ENCODE measurements around the gene SMIM30.
"Not testable (repeated sequence)": the region's sequence is repeated elsewhere in the genome, so short reads cannot be mapped to it uniquely, and the experiment has no call there.

The SMIM30 gene, protein sequence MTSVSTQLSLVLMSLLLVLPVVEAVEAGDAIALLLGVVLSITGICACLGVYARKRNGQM

DNA sequence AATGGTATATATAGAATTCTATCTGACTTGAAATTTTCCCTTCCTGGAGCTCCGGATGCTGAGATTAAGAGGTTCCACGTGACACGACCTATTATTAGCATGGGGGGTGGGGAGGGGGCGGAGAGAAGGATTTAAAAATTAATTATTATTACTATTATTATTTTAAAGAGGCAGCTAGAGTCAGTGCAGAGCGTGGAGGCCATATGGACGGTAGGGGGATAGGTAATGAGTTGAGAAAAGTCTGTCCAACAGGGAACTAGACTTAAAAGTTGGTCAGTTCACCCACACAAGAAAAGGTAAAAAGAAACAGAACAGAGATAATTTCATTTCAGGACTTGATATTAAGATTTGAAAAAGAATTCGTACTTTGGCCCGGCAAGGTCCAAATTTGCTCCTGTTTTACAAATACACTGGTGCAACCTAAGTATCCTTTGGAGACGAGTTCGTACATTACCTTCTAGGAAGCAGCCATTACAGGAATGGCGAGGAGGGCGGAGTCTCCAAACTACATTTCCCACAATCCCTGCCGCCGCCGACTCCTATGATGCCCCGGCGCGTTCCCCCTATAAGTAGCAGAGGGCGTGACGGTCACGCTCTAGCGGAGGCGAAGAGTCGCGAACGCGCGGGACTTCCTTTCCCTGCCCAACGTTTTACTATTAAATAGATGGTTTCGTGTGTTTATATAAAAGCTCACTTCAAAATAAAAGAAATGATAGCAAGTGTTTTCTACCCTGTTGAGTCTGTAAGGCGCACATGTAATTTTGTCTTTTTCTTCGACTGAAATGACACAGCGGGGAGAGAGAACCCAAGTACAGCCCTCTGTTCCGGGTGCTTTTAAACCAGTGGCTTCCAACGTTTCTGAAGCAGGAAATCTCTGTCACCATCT, at the start of gene SMIM30:
TSS of gene SMIM30 (minus strand) at position 481 of the 886 bp plus-strand sequence. CDS start 976 bp downstream, outside the sequence.
- DNase-seq (ENCODE audit: low read depth in 2 of 2), result peak; percentile 73 to 80

DNA sequence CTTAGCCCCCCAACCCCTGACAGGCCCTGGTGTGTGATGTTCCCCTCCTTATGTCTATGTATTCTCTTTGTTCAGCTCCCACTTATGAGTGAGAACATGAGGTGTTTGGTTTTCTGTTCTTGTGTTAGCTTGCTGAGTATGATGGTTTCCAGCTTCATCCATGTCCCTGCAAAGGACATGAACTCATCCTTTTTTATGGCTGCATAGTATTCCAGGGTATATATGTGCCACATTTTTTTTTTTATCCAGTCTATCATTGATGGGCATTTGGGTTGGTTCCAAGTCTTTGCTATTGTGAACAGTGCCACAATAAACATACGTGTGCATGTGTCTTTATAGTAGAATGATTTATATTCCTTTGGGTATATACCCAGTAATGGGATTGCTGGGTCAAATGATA, 47.8 kb upstream of the SMIM30 start:
- not testable (repeated sequence) for DNase-seq (ENCODE audit: low read depth in 2 of 2)

DNA sequence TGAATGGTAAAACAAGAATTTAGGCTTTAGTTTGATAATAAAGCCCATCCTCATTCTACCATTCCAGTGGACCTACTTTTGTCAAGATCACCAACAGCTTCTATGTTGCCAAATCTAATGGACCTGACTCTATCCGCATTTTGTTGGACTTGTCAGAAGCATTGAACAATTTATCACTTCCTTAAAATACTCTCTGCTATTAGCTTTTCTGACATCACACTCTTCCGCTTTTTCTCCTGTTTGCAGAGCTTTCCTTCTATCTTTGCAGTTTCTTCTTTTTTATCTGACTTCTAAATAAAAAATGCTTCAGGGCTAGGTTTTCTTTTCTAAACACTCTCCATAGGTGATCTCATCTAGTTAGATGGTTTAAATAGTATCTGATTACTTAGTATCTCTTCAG, 42.7 kb upstream of the SMIM30 start:
- DNase-seq (ENCODE audit: low read depth in 2 of 2), result no peak

DNA sequence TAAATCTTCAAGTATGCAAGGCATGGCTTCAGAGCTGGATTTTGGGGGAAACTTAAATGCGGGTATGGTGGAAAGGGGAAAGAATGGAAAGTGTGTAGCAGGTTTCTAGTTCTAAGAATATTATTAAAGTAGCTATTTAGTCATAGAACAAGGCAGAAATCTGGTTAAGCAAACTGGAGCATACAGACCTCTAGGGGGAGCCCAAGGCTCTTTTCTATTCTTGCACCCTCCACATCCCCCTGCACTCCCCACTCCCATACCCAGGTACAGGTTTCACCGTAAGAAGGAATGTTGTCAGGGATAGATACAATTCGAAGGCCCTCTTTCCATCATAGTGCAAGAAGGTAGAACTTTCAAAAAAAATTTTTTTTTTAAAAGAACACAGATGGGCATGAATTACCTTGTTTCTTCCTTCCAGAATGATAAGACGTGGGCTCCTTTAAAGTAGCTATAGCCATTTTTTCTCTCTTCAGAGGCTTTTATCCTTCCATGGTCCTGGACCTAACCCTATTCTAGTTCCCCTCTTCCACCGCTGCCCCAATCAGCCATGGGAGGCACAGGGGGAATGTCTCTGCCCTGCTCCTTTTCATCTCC, 41.5 kb upstream of the SMIM30 start:
- no peak for DNase-seq (ENCODE audit: low read depth in 2 of 2)

DNA sequence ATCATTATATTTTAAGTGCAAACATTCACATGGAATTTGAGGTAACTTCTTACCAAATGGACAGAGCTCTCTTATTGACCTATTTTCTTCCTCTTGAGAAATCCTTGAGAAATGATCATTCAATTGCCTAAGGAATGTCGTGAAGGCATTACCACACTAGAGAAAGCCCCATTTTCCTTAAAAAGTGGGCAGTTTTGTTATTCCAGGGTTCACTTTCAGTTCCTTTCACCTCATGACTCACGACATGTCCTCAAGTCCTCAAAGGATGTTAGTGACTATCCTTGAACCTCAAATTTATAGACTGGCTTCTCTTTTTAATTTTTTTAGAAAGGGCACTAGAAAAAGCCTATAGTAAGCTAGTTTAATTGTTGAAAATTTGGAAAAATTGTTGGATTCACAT, 40.4 kb upstream of the SMIM30 start:
- no peak for DNase-seq (ENCODE audit: low read depth in 2 of 2)

DNA sequence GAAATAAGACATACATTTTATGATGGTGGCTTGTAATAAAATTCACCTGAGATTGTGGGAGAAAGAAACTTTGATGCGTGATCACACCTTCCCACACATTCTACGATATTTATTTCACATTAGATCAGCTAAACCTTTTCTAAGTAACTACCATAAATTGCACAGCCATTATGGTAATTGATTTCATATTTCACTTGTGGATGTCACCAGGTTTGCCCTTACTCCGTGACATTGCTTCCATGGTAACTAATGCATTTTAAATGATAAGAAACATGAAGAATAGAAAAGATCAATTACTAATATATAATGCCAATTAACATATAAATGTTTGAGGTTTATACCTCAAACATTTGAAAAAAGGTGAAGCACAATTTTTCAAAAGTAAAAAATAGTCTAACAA, 35.8 kb upstream of the SMIM30 start:
- no peak for DNase-seq (ENCODE audit: low read depth in 2 of 2)

DNA sequence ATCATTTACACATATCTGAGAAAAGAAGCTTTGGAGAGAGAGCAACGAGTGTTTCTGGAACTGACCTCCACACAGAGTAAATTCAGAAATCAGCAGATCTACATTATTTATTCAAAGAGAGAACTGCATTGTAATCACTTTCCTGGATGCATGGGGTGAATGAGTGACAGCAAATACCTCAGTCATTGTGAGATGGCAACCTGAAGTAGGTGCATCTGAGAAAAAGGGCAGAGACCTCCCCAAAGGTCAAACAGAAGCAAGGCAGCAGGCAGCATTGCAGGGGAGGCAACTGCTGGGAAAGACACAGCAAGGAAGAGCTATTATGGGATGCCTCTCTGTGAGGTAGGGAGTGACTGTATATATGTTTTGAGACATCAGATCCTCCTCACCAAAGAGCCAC, 26.5 kb upstream of the SMIM30 start:
- DNase-seq (ENCODE audit: low read depth in 2 of 2), result no peak

DNA sequence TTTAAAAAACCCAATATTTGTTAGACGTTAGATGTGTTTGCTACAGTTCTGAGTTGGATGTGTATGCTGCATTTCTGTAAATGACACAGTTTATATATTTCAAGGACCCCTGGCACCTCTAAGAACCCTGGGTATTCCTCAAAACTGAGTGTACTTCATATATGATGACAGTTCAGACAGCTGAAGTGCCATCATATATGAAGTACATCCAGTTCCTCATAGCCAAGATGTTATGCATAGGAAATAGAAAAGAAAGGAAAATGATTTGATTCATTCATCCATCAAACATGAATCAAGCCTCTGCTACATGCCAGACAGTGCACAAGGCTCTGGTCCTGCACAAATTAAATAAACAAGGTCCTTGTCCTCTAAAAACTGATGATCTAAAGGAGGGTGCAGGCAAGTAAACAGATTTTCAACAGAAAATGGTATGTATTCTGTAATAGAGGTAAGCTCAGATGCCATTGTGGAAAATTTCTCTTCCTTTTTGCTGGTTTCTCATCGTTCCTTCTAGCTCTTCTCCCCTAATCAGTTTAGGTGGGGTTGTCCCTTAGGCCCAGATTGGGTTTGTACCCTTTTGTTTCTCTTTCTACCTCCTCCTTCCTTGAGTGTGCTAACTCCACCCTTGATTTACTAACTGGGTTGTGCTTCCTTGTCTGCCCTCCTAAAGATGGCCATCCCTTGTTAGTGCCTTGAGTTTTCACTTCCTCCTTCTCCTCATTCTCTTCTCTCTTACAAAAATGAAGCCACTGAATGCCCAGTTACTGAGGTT, 25.3 kb upstream of the SMIM30 start:
- DNase-seq (ENCODE audit: low read depth in 2 of 2), result no peak

DNA sequence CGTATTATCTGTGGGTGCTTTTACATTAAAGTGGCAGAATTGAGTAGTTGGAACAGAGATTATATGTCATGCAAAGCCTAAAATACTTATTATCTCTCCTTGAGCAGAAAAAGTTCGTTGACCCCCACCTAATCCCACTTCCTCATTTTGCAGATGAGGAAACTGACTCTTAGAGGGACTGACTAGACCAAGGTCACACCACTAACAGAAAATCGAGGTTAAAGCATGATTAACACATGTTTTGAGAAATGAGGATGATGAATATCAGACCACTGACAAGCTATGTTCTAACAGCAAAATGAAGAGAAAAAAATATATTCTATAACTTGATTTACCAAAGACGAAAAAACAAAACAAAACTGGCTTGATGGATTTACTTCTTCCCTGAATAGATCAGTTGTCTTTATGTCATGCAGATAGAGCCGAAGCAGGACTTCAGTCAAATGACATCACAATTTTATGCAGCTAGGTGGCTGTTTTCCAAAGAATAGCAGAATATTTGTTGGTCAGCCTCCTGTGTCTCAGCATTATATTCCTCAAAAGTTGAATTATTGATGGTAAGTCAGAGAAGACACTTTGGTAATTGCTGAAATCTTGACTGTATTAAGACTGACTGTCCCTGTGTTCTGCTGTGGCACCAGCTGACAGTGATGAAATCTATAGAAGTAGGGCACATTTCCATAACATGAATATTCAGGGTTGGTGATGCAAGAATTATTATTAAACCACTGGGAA, 24.2 kb upstream of the SMIM30 start:
- DNase-seq (ENCODE audit: low read depth in 2 of 2), result no peak

DNA sequence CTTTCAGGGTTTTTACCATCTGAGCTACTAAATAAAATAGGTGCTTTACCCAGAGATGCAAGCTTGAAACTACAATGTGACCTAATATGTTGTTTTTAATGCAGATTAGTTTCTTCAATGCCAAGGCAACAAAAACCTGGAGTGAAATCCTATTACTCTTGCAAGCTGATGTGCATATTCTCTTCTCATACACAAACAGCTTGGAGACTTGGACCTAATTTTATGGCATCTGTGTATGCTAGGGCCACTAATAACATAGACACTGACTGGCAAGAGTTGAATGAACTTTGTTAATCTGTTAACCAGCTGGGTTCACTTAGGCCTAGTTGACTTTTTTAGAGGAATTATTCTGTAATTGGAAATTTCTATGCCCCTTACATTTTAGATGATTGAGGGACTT, 23.4 kb upstream of the SMIM30 start:
- no peak for DNase-seq (ENCODE audit: low read depth in 2 of 2)

DNA sequence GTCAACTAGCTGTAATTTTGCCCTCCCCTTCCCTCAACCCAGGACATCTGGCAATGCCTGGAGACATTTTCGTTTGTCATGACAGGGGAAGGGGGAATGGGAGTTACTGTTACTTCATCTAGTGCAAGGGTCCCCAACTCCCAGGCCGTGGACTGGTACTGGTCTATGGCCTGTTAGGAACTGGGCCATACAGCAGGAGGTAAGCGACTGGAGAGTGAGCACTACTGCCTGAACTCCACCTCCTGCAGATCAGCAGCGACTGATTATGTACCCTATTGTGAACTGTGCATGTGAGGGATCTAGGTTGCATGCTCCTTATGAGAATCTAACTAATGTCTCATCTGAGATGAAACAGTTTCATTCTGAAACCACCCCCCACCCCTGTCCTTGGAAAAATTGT, 22.6 kb upstream of the SMIM30 start:
- no peak for DNase-seq (ENCODE audit: low read depth in 2 of 2)

DNA sequence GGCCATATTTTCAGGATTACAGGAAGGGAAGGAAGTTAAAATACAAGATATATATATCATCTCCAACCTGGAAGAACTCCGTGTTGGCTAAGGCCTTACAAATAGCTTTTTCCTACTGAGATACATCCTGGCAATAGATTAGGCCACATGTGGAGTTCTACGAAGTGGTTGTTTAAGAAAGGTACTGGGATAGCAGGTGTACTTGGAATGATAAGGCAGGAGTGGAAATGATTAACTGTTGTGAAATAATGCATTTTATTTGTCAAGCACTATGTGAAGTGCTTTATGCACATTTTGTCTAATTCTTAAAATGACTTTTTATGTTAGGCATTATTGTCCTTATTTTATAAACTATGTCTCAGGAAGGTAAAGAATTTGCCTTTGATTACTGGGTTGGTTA, 18.9 kb upstream of the SMIM30 start:
- DNase-seq (ENCODE audit: low read depth in 2 of 2), result no peak

DNA sequence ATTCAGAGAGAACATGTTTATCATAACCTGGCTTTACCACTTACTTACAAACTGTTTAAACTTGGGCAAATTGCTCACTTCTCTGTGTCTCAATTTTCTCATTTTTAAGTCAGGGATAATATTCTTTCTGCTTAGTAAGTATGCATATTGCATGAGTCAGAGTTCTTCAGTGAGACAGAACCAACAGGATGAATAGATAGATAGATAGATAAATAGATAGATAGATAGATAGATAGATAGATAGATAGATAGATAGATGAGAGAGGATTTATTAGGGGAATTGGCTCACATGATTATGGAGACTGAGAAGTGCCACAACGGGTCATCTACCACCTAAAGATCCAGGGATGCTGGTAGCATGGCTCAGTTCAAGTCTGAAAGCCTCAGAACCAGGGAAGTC, 15.7 kb upstream of the SMIM30 start:
- DNase-seq (ENCODE audit: low read depth in 2 of 2), result no peak

DNA sequence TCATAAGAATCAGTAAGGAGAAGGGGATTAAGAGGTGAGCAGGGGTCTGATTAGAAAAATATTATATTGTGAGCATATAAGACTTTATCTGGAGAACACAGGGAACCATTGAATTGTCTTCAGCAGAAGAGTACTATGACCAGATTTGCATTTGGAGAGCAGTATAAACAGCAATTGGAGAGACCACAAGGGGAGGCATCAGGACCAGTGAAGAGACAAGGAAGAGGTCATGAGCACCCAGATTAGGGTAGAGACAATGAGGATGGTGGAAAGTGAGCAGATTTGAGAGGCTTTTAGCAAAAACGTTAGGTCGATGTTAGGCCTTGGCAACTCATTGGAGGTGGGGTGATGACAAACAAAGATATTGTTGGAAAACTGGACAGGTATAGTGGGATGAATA, 13.0 kb upstream of the SMIM30 start:
- no peak for DNase-seq (ENCODE audit: low read depth in 2 of 2)

DNA sequence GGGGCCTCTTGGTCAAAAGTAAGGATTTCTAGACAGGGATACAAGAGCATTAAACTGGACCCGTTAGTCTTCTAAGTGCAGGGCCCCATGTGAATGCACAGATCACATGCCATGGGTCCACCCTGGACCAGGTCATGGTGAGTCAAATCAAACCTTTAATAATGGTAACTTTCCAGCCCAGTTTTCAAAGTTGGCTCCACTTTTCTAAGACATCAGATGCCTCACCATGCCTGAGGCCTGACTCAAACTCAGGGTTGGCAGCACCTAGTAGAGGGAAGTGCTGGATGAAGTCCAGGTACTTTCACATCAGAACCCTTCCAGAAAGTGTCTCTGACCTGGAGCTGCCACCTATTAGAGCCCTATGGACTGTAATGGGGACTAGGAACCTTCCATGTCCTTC, 9.7 kb upstream of the SMIM30 start:
- no peak for DNase-seq (ENCODE audit: low read depth in 2 of 2)

DNA sequence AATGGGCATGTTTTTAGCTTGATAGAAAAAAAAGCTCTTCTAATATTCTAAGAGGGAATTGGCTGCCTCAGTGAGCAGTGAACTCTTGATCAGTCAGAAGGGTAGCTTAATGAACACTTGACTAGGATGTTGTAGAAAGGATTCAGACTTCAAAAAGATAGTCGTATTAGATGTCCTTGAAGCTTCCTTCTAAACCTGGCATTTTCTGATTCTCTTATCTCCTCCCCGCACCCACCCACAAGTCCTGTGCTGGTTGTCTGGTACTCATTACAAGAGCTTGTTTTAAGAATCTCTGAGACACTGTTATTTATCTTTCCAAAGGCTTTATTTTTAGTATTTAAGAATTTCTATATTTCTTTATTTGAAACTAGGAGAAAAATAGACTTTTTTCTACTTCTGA, 7.4 kb upstream of the SMIM30 start:
- DNase-seq (ENCODE audit: low read depth in 2 of 2), result no peak

DNA sequence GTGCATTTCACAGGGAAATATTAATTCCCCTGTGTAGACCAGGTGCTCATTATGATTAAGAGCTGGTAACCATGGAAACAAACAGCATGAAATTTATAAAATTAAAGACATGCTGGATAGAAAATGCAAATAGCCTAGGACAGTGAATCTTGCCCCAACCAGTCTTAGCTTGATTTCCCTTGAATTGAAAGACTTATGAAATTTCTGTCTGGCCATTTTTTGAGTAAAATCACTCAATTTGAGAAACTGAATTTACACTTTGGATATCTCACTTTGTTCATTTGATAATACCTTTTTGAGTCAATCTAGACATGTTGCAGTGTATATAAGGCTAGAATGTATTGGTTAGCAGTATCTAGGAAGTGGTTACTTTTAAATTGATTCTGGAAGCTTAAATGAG, 4.4 kb upstream of the SMIM30 start:
- no peak for DNase-seq (ENCODE audit: low read depth in 2 of 2)

DNA sequence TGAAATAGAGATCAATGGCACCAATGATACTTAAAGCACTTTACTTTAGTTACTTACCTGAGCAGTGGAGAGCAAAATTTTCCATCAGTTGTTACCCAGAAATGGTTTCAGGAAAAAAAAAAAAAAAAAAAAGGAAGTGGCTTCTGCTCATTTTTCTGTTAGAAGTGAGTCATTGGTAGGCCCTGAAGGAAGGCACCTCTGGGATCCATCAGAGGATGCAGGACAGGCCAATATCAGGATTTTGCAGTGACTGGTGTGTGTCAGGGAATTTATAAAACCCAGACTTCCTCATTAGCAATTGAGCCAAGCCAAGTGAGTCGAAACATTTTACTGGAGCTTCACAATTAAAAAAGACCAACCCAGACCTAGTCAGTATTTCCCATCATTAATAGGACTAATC, 2.3 kb upstream of the SMIM30 start:
- no peak for DNase-seq (ENCODE audit: low read depth in 2 of 2)

DNA sequence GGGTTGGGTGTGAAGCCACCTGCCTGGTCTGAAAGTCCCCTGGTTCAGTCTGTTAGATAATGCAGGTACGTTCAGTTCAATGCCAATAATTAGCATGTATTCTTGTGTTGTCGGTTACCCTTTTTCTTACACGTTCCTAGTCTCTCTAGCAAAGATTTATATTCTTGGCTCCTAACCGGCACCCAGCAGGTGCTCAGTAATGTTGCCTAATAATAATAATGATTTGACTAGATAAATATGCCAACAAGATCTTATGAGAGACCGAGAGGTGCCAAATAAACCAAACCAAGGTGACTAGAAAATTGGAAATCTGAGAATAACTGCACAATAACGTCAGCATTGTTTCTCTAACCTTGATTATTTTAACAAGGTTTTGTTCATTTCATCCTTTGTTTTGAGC, 1.1 kb upstream of the SMIM30 start:
- no peak for DNase-seq (ENCODE audit: low read depth in 2 of 2)

DNA sequence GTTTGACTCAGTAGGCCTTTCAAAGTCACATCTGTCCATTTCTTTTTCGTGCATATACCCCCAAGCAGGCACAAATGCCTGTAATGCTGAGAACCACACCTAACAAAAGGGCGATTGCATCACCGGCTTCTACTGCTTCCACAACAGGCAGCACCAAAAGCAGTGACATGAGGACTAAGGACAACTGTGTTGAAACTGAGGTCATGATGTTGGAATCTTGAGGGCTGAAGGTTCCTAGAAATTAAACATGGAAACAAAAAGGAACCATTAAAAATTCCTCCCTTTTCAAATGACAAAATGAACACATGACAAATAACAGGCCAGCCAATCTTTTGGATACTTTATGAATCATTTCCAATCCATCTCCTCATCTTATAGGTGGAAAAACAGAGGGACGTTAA, 980 bp downstream of the SMIM30 start:
- DNase-seq (ENCODE audit: low read depth in 2 of 2), result not testable (repeated sequence)

DNA sequence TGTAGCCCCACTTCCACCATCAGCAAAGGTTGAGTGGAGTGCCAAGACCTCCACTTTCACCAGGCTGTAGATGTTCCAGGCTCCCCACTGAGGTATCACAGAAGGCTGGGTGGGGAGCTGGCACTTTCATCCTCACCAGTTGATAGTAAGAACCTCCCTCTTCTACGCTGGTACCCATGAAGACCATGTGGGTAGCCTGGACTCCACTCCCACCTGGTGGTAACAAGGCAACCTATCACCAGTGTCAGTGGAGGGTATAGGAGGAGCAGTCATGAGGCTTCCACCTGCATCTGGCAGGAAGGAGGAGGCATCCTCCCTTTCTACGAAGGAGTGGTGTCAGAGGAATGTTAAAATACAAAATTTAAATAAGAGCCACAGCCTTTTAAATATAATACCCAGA, 4.4 kb downstream of the SMIM30 start:
- no peak for DNase-seq (ENCODE audit: low read depth in 2 of 2)

DNA sequence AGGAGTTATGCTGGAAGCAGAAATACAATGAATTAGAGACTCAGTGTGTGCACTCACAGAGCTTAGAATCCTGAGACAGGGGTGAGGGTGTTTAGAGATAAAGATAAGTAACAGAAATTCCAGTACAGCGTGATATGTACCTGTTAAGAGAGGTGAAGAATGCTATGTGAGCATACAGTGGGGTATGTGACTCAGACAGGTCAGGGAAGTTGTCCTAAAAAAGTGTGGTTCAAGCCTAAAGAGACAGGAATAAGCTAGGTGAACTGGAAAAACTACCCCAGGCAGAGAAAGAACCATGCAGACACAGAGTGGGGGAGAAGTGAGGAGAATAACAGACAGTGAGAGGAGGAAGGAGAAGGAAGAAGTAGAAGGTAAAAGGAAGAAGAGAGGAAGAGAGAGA, 8.6 kb downstream of the SMIM30 start:
- no peak for DNase-seq (ENCODE audit: low read depth in 2 of 2)

Data from activated CD8-positive, alpha-beta memory T cell treated with anti-CD3 and anti-CD28 coated beads for 4 hours (primary cell).